HCT116 (cell line): Measurements from ENCODE around the gene ALK. TPM values are rescaled to one million over a fixed set of nuclear protein-coding genes. Genes with fewer than 3 reads are reported as not detected.
A peak's percentile ranks its signal among the peaks of the same experiment; 100 is the strongest.

Source experiments
- ATAC-seq: fragments of 200-7000 bp; cut with Tn5 transposase; 2 replicates; pipeline ENCODE4 v1.9.1; 2020; ENCODE audit warnings: mild to moderate bottlenecking, moderate library complexity
- BruUV-seq: library from RNA; stranded (reverse); fragments of 400-500 nt; replicated peaks from 2 replicates; lab custom pipeline; 2021; lab: Mats Ljungman, UMichigan
- CTCF ChIA-PET: fragments of 300-600 bp; sonication (Branson Sonifier 250); formaldehyde crosslinking; loops from one replicate; lab custom pipeline; 2021; ENCODE audit warnings: antibody characterized with exemption; lab: Charles Lee
- POLR2A ChIA-PET: fragments of 300-600, 350-600 bp; sonication (Branson Sonifier 250); formaldehyde crosslinking; loops from one replicate; lab custom pipeline; 2021; ENCODE audit warnings: antibody characterized with exemption; lab: Charles Lee
- RAD21 ChIA-PET, 2 experiments: fragments of 300-600 bp; sonication (Branson Sonifier 250); formaldehyde crosslinking; loops; one replicate each; lab custom pipeline; 2023; ENCODE audit warnings: low total read pairs in 2 of 2; ENCODE audit not compliant: uncharacterized antibody in 2 of 2, unreplicated experiment in 2 of 2, low non-redundant PET in 1 of 2; lab: Charles Lee
- DNase-seq: peaks from one replicate; pipeline ENCODE4 v3.0.0-alpha.2; 2010; ENCODE audit warnings: low read depth, low spot score
- H2AFZ ChIP-seq: fragments of 200-600 bp; shearing (Covaris generic), sonication (generic); 2 replicates; pipeline ENCODE4 v1.6.1; 2017; ENCODE audit warnings: low read depth, mixed run types, mixed read lengths, antibody characterized with exemption, low read length; ENCODE audit not compliant: poor library complexity, severe bottlenecking
- H3K27ac ChIP-seq: 2 replicates; pipeline ENCODE4 v1.5.1; 2012; ENCODE audit warnings: low read depth, low read length
- H3K27me3 ChIP-seq: fragments of 200-600 bp; sonication (generic); 2 replicates; pipeline ENCODE4 v1.6.1; 2016; ENCODE audit warnings: mixed run types, low read length, mixed read lengths; ENCODE audit not compliant: insufficient read depth
- H3K36me3 ChIP-seq, 2 experiments: fragments of 200-500 bp in 1 of 2; fragments of 200-600 bp in 1 of 2; sonication (Bioruptor generic) in 1 of 2; sonication (generic) in 1 of 2; 2 replicates each; pipeline versions ENCODE4 v1.5.1 to v1.6.1; 2014 to 2016; ENCODE audit warnings: low read length in 2 of 2, inconsistent platforms in 1 of 2, mixed read lengths in 1 of 2, mixed run types in 1 of 2; ENCODE audit not compliant: insufficient read depth in 2 of 2, control insufficient read depth in 1 of 2
- H3K4me1 ChIP-seq, 2 experiments: fragments of 200-600 bp in 1 of 2; sonication (generic) in 1 of 2; 2 replicates each; pipeline versions ENCODE4 v1.5.1 to v1.6.1; 2012 to 2017; ENCODE audit warnings: low read length in 2 of 2, inconsistent platforms in 1 of 2, mild to moderate bottlenecking in 1 of 2, mixed read lengths in 1 of 2, mixed run types in 1 of 2, moderate library complexity in 1 of 2; ENCODE audit not compliant: insufficient read depth in 2 of 2, control insufficient read depth in 1 of 2
- H3K4me2 ChIP-seq: fragments of 200-600 bp; sonication (generic); 2 replicates; pipeline ENCODE4 v1.6.1; 2017; ENCODE audit warnings: mixed run types, low read length, mixed read lengths
- H3K4me3 ChIP-seq, 2 experiments: fragments of 200-600 bp in 1 of 2; sonication (generic) in 1 of 2; replicated peaks in 1 of 2; 2 replicates each; pipeline ENCODE4 v1.5.1; 2011 to 2016; ENCODE audit warnings: low read length in 2 of 2, control low read depth in 1 of 2, low read depth in 1 of 2, mild to moderate bottlenecking in 1 of 2, mixed read lengths in 1 of 2, mixed run types in 1 of 2
- H3K79me2 ChIP-seq: fragments of 200-600 bp; sonication (generic); 2 replicates; pipeline ENCODE4 v1.6.1; 2017; ENCODE audit warnings: mild to moderate bottlenecking, mixed run types, low read length, moderate library complexity, mixed read lengths; ENCODE audit not compliant: insufficient read depth
- H3K9ac ChIP-seq: fragments of 200-600 bp; sonication (generic); 2 replicates; pipeline ENCODE4 v1.6.1; 2016; ENCODE audit warnings: low read length, mixed read lengths
- H3K9me2 ChIP-seq: fragments of 200-600 bp; sonication (generic), shearing (Covaris generic); 2 replicates; pipeline ENCODE4 v1.6.1; 2017; ENCODE audit warnings: mixed run types, mild to moderate bottlenecking, moderate library complexity; ENCODE audit not compliant: insufficient read depth
- H3K9me3 ChIP-seq, 2 experiments: fragments of 200-500 bp in 1 of 2; fragments of 200-600 bp in 1 of 2; sonication (Bioruptor generic) in 1 of 2; sonication (generic) in 1 of 2; 2 replicates each; pipeline ENCODE4 v1.6.1; 2014 to 2017; ENCODE audit warnings: low read length in 2 of 2, mixed read lengths in 2 of 2, inconsistent platforms in 1 of 2, low read depth in 1 of 2, mild to moderate bottlenecking in 1 of 2, mixed run types in 1 of 2, moderate library complexity in 1 of 2; ENCODE audit not compliant: control insufficient read depth in 1 of 2, insufficient read depth in 1 of 2
- H4K20me1 ChIP-seq: fragments of 200-600 bp; sonication (generic), shearing (Covaris generic); 2 replicates; pipeline ENCODE4 v1.6.1; 2017; ENCODE audit warnings: mixed run types, mild to moderate bottlenecking, moderate library complexity; ENCODE audit not compliant: insufficient read depth
- CTCF ChIP-seq, 3 experiments: fragments of 200-600 bp in 1 of 3; sonication (generic) in 1 of 3; IDR thresholded peaks in 2 of 3; conservative IDR thresholded peaks in 1 of 3; 2 replicates each; pipeline ENCODE4 v1.5.1; 2012 to 2017; ENCODE audit warnings: low read depth in 2 of 3, low read length in 2 of 3, antibody characterized with exemption in 1 of 3, borderline replicate concordance in 1 of 3, control low read depth in 1 of 3, mild to moderate bottlenecking in 1 of 3, mixed read lengths in 1 of 3, mixed run types in 1 of 3, moderate library complexity in 1 of 3; ENCODE audit not compliant: insufficient read depth in 1 of 3
- EZH2 ChIP-seq: fragments of 200-600 bp; sonication (generic); IDR thresholded peaks from 2 replicates; pipeline ENCODE4 v1.6.1; 2017; ENCODE audit warnings: antibody characterized with exemption, mixed run types
- MAX ChIP-seq: IDR thresholded peaks from 2 replicates; pipeline ENCODE4 v1.6.1; 2012
- RAD21 ChIP-seq: IDR thresholded peaks from 2 replicates; pipeline ENCODE4 v1.6.1; 2012; ENCODE audit warnings: low read depth, mild to moderate bottlenecking
- ZNF274 ChIP-seq: fragments of 200-500 bp; sonication (Bioruptor generic); IDR thresholded peaks from 2 replicates; pipeline ENCODE4 v1.6.1; 2014; ENCODE audit warnings: mild to moderate bottlenecking, low read depth, low read length, inconsistent platforms
- intact Hi-C: fragments of 100-400 bp; cut with micrococcal nuclease; formaldehyde crosslinking; loops from 2 replicates; pipeline ENCODE4 v1.10.0; 2022
- total RNA-seq: library from RNA; stranded (reverse); gene quantifications from one replicate; pipeline ENCODE4 v1.2.1, GENCODE V29; 2021; ENCODE audit not compliant: unreplicated experiment

ALK gene
- total RNA-seq, 1 experiment from 2014 or later = not detected

GRCh38 chr2:29923110-29923721 is 1.8 kb upstream of the ALK start:
- TF ChIP-seq EZH2 = no peak
- TF ChIP-seq CTCF (IDR thresholded peaks at IDR 0.05 in 2 of 3, conservative IDR thresholded peaks at IDR 0.05 in 1 of 3; ENCODE audit: borderline replicate concordance in 1 of 3, insufficient read depth in 1 of 3, low read depth in 2 of 3, low read length in 2 of 3) = peak; percentile 74 to 92 (median 88)
- TF ChIP-seq ZNF274 = no peak
- peak; percentile 76 for TF ChIP-seq RAD21
- TF ChIP-seq MAX = no peak
- TF ChIP-seq, all 23 proteins: peak for 2
- intact Hi-C loops = loop anchor here (1.0 kb wide), 3 partner anchors 103 to 192 kb away; no protein-coding TSS in a partner anchor
- DNase-seq = peak; percentile 42
- Histone ChIP-seq H3K27ac (no peak overlapping the region), H3K9ac (no peak overlapping the region), H3K4me1 (no peaks in the 10 kb centered on the region), H3K79me2 (no peaks in the 10 kb centered on the region), H2AFZ (no peak overlapping the region), H3K9me2 (no peaks in the 10 kb centered on the region), H3K27me3 (peaks cover 17% of the 10 kb centered on the region), H4K20me1 (no peaks in the 10 kb centered on the region), H3K4me2 (no peak overlapping the region), H3K36me3 (no peaks in the 10 kb centered on the region), H3K4me3 (no peak overlapping the region), H3K9me3 (no peaks in the 10 kb centered on the region)
- RAD21 ChIA-PET = interaction anchor here (0.8 to 1.1 kb wide), 2 partner anchors 149 kb away, joined by 3 to 7 read pairs; no protein-coding TSS in a partner anchor
- ATAC-seq = peak; percentile 87
- CTCF ChIA-PET = interaction anchor here (0.6 to 2.4 kb wide), 6 partner anchors 9 to 151 kb away, joined by 3 to 18 read pairs (median 6); no protein-coding TSS in a partner anchor
- POLR2A ChIA-PET = no interaction called here
- no TSS peak for BruUV-seq
